Thyroid gland (tissue), 4 donors: Measurements from ENCODE around the gene TBC1D22B. TPM values are rescaled to one million over a fixed set of nuclear protein-coding genes. Genes with fewer than 3 reads are reported as not detected.

Experiments used
- DNase-seq, 2 donors: peaks; one replicate each; pipeline ENCODE4 v3.0.0-alpha.2; 2019
- H3K27ac ChIP-seq, 3 donors: fragments of 200-600 bp; sonication (generic); 1 replicate in 2 of 3; 2 replicates in 1 of 3; pipeline ENCODE4 v1.5.1; 2016 to 2019; ENCODE audit warnings: mild to moderate bottlenecking in 1 of 3, moderate library complexity in 1 of 3
- H3K27me3 ChIP-seq: fragments of 200-600 bp; sonication (generic); one replicate; pipeline ENCODE4 v1.5.1; 2019
- H3K36me3 ChIP-seq, 2 donors: fragments of 200-600 bp; sonication (generic); one replicate each; pipeline ENCODE4 v1.5.1; 2016 to 2019
- H3K4me1 ChIP-seq, 2 donors: fragments of 200-600 bp; sonication (generic); one replicate each; pipeline ENCODE4 v1.5.1; 2017 to 2019
- H3K4me3 ChIP-seq, 3 donors: fragments of 200-600 bp; sonication (generic); replicated peaks in 1 of 3; 1 replicate in 2 of 3; 2 replicates in 1 of 3; pipeline ENCODE4 v1.5.1; 2016; ENCODE audit warnings: mild to moderate bottlenecking in 1 of 3
- H3K9me3 ChIP-seq: fragments of 200-600 bp; sonication (generic); one replicate; pipeline ENCODE4 v1.5.1; 2017
- POLR2A ChIP-seq, 2 donors: fragments of 450-650 bp; IDR thresholded peaks; one replicate each; pipeline ENCODE4 v1.6.1; 2017; ENCODE audit warnings: antibody characterized with exemption in 2 of 2, mild to moderate bottlenecking in 2 of 2, moderate library complexity in 1 of 2
- WGBS, 2 donors: methylation state at CpG; one replicate each; pipeline ENCODE4 v1.1.5; 2017; 5-methylcytosine and 5-hydroxymethylcytosine counted together
- intact Hi-C: fragments of 100-400 bp; cut with DNase I; formaldehyde crosslinking; loops from one replicate; pipeline ENCODE4 v1.15.1; 2023
- total RNA-seq, 4 donors: library from RNA; depleted of rRNA; stranded (reverse); fragments of >200 nt; gene quantifications; one replicate each; pipeline ENCODE4 v1.2.3, GENCODE V29; 2016
- TF ChIP-seq, protein P1 (sequence below), 6 experiments: fragments of 200-600 bp in 3 of 6; fragments of 450-650 bp in 3 of 6; sonication (generic) in 3 of 6; IDR thresholded peaks; one replicate each; pipeline ENCODE4 v1.5.1; 2016 to 2019; ENCODE audit warnings: antibody characterized with exemption in 6 of 6, mild to moderate bottlenecking in 2 of 6, inconsistent platforms in 1 of 6, moderate library complexity in 1 of 6

The TBC1D22B gene
- total RNA-seq, 4 donors from 2014 or later, result 11.5 to 15.7 (median 14.2) TPM

DNA sequence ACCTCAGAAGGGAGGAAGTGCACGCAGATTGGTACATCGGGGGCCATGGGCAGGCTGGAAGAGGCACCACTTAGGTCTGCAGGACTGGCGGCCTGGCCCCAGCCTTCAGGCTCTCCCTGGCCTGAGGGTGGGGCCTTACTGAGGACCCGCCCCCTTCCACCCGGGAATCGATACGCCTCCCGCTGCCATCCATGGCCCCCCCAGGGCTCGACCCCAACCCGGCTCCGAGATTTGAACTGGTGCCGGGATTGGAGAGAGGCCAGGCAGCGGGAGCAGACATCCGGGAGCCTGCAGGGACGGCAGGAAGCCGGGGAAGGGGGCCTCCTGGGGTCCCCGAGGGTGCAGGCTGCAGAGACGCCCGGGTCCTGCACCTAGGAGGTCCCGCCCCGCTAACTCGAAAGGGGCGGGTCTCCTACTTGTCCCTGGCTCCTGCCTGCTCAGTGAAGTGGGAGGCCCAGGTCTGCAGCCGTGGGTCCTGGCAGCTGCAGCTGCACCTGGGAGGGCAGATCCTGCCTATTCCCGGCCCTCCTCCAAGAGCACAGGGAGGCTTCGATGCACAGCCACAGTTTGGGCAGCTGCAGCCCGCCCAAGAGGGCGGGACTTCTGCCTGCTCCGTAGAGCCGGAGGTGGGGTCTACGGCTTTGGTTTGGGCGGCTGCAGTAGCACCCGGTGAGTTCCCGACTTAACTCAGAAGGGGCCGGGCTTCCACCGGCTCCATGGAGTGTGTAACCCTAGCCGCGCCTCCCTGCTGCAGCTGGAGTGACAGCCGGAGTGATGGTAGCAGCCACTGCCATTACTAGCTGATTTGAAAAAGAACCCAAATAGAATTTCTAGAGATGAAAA lies 35.2 kb upstream of the TBC1D22B start:
- no peaks in the 10 kb centered on the region for H3K36me3 ChIP-seq
- WGBS, 2 donors, result 1 to 2% methylated on average over 15 to 17 of the region's 39 CpGs
- TF ChIP-seq POLR2A (IDR thresholded peaks at IDR 0.05), result peak in 1 of 2 donors; percentile 76
- TF ChIP-seq, protein P1, sequence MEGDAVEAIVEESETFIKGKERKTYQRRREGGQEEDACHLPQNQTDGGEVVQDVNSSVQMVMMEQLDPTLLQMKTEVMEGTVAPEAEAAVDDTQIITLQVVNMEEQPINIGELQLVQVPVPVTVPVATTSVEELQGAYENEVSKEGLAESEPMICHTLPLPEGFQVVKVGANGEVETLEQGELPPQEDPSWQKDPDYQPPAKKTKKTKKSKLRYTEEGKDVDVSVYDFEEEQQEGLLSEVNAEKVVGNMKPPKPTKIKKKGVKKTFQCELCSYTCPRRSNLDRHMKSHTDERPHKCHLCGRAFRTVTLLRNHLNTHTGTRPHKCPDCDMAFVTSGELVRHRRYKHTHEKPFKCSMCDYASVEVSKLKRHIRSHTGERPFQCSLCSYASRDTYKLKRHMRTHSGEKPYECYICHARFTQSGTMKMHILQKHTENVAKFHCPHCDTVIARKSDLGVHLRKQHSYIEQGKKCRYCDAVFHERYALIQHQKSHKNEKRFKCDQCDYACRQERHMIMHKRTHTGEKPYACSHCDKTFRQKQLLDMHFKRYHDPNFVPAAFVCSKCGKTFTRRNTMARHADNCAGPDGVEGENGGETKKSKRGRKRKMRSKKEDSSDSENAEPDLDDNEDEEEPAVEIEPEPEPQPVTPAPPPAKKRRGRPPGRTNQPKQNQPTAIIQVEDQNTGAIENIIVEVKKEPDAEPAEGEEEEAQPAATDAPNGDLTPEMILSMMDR (IDR thresholded peaks at IDR 0.05), result no peak
- no peaks in the 10 kb centered on the region for H3K27me3 ChIP-seq
- DNase-seq, result peak; percentile 94 to 95
- peak overlapping the region in 2 of 3 donors; percentile 7 to 47 for H3K4me3 ChIP-seq
- H3K4me1 ChIP-seq, result no peaks in the 10 kb centered on the region
- peak overlapping the region in 2 of 3 donors; percentile 1 to 80 for H3K27ac ChIP-seq
- intact Hi-C loops, result no loop called here
- no peaks in the 10 kb centered on the region for H3K9me3 ChIP-seq

- intact Hi-C loops, result no loop called here
- peak overlapping the region in 1 of 3 donors; percentile 80 for H3K27ac ChIP-seq
- H3K9me3 ChIP-seq, result no peaks in the 10 kb centered on the region
- peak overlapping the region in 1 of 3 donors; percentile 47 for H3K4me3 ChIP-seq
- TF ChIP-seq, protein P1 (IDR thresholded peaks at IDR 0.05), result no peak
- no peak for TF ChIP-seq POLR2A (IDR thresholded peaks at IDR 0.05)
- no peak for DNase-seq
- H3K36me3 ChIP-seq, result no peaks in the 10 kb centered on the region
- H3K27me3 ChIP-seq, result no peaks in the 10 kb centered on the region
- no peaks in the 10 kb centered on the region for H3K4me1 ChIP-seq
Measured at GRCh38 chr6:37222992-37223391, 34.6 kb upstream of the TBC1D22B start.

DNA sequence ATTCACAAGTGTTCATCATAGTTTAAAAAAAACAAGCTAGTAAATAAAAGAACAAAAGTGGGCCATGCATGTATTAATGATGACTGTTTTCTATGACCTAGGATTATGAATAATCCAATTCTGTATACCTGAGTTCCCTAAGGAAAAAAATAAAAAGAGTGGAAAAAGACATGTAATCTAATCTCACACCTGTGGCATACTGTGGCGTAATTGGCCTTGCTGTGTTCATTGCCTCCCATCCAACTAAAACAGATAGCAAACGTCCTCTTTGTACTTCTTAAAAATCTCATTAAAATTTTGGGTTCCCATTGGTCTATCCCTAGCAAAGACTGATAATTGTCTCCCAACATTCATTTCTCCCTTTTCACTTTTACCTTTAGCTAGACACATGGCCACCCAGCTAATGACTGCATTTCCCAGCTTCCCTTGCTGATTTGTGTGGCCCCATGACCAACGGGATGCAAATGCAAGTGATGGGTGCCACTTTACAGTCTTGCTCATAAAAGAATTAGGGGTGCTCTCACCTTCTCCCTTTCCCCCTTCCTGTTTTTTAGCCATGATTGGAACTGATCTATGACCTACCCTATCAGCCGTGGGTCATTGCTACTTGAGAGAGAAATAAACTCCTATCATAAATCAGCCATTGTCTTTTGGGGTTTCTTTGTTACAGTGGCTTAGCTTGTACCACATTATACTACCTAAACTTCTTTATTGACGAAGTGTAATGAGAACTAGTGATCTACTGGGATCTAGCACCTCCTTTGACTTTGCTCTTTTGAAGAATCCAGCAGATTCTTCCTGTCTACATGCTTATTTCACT lies 32.0 kb upstream of the TBC1D22B start:
- DNase-seq, result no peak
- Histone ChIP-seq H3K36me3 (no peaks in the 10 kb centered on the region), H3K27ac (no peak overlapping the region), H3K4me1 (no peaks in the 10 kb centered on the region), H3K27me3 (no peaks in the 10 kb centered on the region), H3K9me3 (no peaks in the 10 kb centered on the region), H3K4me3 (no peak overlapping the region)
- TF ChIP-seq, protein P1 (IDR thresholded peaks at IDR 0.05), result no peak
- TF ChIP-seq POLR2A (IDR thresholded peaks at IDR 0.05), result no peak
- intact Hi-C loops, result no loop called here
- WGBS, 2 donors, result 83 to 90% methylated on average over 5 of the region's 5 CpGs

GRCh38 chr6:37230104-37230503 lies 27.5 kb upstream of the TBC1D22B start:
- no peaks in the 10 kb centered on the region for H3K4me1 ChIP-seq
- no peaks in the 10 kb centered on the region for H3K36me3 ChIP-seq
- no peak for DNase-seq
- intact Hi-C loops, result no loop called here
- H3K27me3 ChIP-seq, result no peaks in the 10 kb centered on the region
- no peaks in the 10 kb centered on the region for H3K9me3 ChIP-seq
- no peak overlapping the region for H3K27ac ChIP-seq
- WGBS, 2 donors, result 89 to 91% methylated on average over 6 of the region's 6 CpGs
- H3K4me3 ChIP-seq, result no peak overlapping the region
- TF ChIP-seq, protein P1 (IDR thresholded peaks at IDR 0.05), result no peak
- TF ChIP-seq POLR2A (IDR thresholded peaks at IDR 0.05), result no peak
